HG03135 (cell line): ENCODE data around the gene F11R.
"Not testable (repeated sequence)": the region's sequence is repeated elsewhere in the genome, so short reads cannot be mapped to it uniquely, and the experiment has no call there.

Source experiments
- ATAC-seq: cut with Tn5 transposase; IDR thresholded peaks from one replicate; pipeline ENCODE4 v1.9.1; 2021; ENCODE audit warnings: mild to moderate bottlenecking, moderate library complexity; ENCODE audit not compliant: unreplicated experiment

Gene F11R

GRCh38 chr1:161044908-161045735, 24.2 kb upstream of the F11R start:
- peak; percentile 43 for ATAC-seq

- ATAC-seq: no peak
Measured at GRCh38 chr1:161044535-161044907, 23.6 kb upstream of the F11R start.

DNA sequence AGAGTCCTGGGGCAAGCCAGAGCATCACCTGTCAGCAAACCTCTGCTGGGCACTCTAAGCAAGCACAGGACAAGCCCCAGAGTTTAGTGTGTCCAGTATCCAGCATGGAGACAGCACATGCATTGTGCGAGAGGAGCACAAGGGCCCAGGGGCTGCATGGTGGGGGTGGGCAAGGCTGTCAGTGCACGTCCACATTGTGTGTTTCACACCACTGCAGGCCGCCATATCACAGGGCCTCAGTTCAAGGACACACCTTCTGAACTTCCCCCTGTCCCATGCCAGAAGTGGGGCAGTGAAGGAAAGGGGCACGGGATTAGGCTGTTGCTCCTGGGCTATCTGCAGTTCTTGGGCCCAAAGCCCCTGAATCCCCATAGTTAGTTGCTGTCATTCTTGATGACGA, 18.6 kb upstream of the F11R start:
- no peak for ATAC-seq

GRCh38 chr1:161039154-161039545, 18.2 kb upstream of the F11R start:
- ATAC-seq: no peak

- ATAC-seq: peak; percentile 72
Measured at GRCh38 chr1:161038523-161039153, 17.7 kb upstream of the F11R start, which contains the start of gene TSTD1. TSTD1 (minus strand) TSS chr1:161038964; CDS start chr1:161038889, 75 bp downstream.

DNA sequence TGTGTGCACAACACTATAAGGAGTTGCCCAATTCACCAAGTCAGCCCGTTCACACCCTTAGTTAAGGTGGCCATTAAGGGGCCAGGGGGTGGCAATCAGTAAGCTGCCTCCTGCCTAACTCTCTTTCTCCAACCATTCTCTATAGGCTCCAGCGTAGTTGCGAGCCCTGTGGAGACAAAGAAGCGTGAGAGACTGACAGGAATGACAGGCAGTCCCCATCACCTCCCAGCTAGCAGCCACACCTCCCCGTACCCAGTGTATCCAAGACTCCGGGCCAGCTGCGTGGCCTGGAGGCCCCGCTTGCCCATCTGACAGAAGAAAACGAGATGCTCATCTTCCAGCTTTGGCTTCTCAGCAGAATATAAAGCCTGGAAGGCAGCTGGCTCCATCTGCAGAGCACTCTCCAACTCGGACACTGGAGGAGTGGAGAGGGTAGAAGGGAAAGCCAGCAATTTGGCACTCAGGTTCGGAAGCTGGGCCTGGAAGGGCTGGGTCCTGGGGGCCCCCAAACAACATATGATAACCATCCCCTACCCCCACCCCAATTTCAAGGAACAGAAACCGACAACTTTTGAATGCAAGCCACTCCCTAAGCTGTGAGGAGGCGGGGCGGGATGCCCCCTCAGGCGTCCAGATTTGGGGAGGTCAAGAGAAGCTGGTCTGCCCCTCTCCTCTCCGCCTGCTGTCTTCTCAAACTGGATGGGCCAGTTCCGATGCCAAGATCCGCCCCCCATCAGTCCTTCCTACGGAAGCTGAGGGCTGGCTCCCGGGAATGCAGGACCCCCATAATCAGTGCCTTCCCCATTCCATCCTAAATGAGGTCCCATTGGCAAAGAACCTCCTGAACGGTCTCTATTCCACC, 16.9 kb upstream of the F11R start:
- no peak for ATAC-seq

DNA sequence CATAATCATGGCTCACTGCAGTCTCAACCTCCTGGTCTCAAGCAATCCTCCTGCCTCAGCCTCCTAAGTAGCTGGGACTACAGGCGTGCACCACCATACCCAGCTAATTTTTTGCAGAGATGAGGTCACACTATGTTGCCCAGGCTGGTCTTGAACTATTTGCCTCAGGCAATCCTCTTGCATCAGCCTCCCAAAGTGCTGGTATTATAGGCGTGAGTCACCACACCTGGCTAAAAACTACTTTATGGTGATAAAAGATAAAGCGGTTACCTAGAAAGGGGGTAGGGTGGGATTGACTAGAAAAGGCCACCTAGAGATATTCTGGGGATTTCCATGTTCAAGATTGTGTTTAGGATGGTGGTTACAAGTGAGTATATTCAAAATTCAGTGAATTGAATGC, 12.8 kb upstream of the F11R start:
- ATAC-seq: no peak

DNA sequence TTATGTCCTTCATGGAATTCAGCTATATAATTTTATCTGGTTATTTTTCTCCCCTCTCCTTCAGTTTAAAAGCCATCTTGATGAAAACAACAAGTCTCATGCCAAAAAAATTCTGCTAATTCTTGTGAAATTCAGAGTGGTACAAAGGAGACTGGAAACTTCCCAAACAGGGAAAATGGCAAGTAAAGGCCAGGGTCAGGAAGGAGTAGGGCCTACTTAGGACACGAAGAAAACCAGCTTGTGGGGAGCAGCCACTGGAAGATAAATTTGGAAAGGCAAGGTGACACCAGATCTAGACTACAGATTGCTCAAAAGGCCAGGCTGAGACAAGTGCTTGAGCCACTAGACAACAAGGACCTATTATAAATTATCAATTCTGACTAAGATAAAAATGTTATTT, 11.5 kb upstream of the F11R start:
- ATAC-seq: no peak

DNA sequence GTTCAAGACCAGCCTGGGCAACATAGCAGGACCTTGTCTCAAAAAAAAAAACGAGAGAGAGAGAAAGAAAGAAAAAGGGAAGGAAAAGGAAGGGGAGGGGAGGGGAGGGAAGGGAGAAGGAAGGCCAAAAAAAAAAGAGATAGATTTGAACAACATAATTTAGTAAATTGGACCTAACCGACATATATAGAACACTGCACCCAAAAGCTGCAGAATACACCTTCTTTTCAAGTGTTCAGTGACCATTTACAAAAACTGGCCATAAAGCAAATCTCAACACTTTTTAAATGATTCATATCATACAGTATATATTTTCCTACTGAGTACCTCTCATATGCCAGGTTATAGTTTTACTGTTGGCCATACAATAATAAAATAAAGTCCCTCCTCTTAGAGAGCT, 10.9 kb upstream of the F11R start:
- ATAC-seq: no peak

DNA sequence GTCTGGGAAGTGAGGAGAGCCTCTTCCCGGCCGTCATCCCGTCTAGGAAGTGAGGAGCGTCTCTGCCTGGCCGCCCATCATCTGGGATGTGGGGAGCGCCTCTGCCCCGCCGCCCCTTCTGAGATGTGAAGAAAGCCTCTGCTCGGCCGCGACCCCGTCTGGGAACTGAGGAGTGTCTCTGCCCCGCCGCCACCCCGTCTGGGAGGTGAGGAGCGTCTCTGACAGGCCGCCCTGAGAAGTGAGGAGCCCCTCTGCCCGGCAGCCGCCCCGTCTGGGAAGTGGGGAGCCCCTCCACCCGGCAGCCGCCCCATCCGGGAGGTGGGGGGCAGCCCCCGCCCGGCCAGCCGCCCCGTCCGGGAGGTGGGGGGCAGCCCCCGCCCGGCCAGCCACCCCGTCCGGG, 8.5 kb upstream of the F11R start:
- ATAC-seq: not testable (repeated sequence)

GRCh38 chr1:161026954-161027353, 6.0 kb upstream of the F11R start:
- ATAC-seq: not testable (repeated sequence)

DNA sequence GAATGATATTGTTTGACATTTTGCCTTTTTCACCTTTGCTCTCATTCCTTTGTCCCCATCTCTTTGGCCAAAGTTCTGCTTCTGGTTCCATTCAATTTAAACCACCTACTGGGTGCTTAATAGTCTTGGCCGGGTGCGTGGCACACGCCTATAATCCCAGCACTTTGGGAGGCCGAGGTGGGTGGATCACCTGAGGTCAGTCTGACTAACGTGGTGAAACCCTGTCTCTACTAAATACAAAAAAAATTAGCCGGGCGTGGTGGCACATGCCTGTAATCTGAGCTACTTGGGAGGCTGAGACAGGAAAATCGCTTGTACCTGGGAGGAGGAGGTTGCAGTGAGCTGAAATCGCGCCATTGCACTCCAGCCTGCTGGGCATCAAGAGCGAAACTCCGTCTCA, 1.5 kb upstream of the F11R start:
- ATAC-seq: not testable (repeated sequence)

- ATAC-seq: no peak
Measured at GRCh38 chr1:161021970-161022353, 1.0 kb upstream of the F11R start.

DNA sequence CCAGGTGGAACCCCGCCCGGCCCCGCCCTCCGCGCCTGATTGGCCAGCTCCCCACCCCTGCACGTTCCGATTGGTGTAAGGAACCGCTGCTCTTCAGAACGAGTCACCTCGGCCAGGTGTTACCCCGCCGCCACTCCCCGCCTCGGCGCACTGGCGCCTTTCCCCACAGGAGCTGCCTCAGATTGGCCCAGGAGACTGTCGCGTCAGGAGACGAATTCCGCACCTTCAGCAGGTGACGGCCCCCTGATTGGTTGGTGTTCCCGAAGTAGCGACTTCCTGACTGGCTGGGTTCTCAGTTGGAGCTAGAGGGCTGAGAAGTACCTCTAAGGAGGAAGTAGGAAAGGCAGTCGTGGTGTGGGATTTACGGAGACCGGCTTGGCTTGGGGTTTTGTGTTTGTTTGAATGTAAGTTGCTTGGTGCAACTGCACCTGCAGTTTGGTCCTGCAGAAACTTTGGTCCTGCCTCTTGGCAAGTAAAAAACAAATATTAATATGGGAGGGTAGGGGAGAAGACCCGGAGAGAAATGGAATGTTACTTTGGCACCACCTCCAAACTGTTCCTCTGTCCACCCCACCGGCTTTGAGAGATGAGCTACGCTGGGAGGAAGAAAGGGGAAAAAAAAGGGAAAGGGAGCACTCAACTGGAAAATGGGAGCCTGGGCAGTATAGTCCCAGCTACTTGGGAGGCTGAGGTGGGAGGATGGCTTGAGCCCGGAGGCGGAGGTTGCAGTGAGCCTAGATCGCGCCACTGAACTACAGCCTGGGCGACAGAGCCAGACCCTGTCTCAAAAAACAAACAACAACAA, 415 bp upstream of the F11R start:
- ATAC-seq: peak; percentile 86

DNA sequence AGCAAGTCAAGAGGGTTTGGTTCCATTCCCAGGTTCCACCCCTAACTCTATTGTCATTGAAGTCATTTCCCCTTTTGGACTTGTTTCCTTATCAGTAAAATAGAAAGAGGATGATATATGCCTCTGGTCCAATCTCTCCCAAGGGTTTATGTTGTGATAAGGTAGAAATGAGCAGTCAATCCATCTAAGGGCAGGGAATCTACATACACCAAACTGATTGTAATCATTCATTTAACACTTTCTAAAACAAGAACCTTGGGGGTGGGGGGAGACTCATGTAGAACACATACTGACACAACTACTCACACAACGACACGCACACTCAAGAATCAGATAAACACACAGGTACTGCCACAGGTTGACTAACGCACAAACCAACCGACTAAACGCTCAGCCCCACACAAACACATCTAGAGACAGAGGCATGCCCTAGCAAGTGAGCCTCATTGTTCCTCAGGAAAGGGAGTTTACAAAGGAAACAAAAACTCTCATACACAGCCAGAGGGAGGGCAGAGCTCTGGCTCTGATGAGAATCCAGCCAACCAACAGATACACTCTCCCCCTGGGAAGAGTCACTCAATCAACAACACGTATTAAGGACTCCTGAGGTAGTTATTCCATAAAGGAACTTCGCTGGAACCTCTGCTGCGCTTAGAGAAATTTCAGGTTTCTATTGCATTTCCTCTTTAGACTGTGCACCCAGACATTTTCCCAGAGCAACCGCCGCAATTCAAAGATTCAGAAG, 1.0 kb downstream of the F11R start:
- peak; percentile 10 for ATAC-seq

- ATAC-seq: not testable (repeated sequence)
Measured at GRCh38 chr1:161019111-161019660, 1.8 kb downstream of the F11R start.

GRCh38 chr1:161018631-161018930, 2.4 kb downstream of the F11R start:
- ATAC-seq: no peak

- no peak for ATAC-seq
Measured at GRCh38 chr1:161017756-161018630, 3.0 kb downstream of the F11R start.

GRCh38 chr1:161017181-161017580, 3.8 kb downstream of the F11R start:
- ATAC-seq: not testable (repeated sequence)
